ENCODE data around the gene AKNAD1.

The AKNAD1 gene

GRCh38 chr1:108830119-108831008 lies 26.5 kb downstream of the AKNAD1 start:
- no peak for DNase-seq

GRCh38 chr1:108829498-108829916 lies 27.4 kb downstream of the AKNAD1 start:
- no peak for DNase-seq

- no peak for DNase-seq
Observed at GRCh38 chr1:108828074-108828961, 28.6 kb downstream of the AKNAD1 start.

- no peak for DNase-seq
Observed at GRCh38 chr1:108826081-108826635, 30.7 kb downstream of the AKNAD1 start.

GRCh38 chr1:108824051-108824450 lies 32.8 kb downstream of the AKNAD1 start:
- no peak for DNase-seq

GRCh38 chr1:108823632-108824031 lies 33.3 kb downstream of the AKNAD1 start:
- DNase-seq: no peak

- no peak for DNase-seq
Observed at GRCh38 chr1:108819878-108820277, 37.0 kb downstream of the AKNAD1 start.

- no peak for DNase-seq
Observed at GRCh38 chr1:108817811-108818210, 39.1 kb downstream of the AKNAD1 start.

- no peak for DNase-seq
Observed at GRCh38 chr1:108817016-108817415, 39.9 kb downstream of the AKNAD1 start.

GRCh38 chr1:108816049-108816893 lies 40.6 kb downstream of the AKNAD1 start:
- DNase-seq: no peak

GRCh38 chr1:108815566-108815965 lies 41.3 kb downstream of the AKNAD1 start:
- no peak for DNase-seq

GRCh38 chr1:108814343-108815125 lies 42.4 kb downstream of the AKNAD1 start:
- DNase-seq: no peak

- no peak for DNase-seq
Observed at GRCh38 chr1:108813326-108813725, 43.6 kb downstream of the AKNAD1 start.

- no peak for DNase-seq
Observed at GRCh38 chr1:108811611-108812010, 45.3 kb downstream of the AKNAD1 start.

- no peak for DNase-seq
Observed at GRCh38 chr1:108808438-108808837, 48.5 kb downstream of the AKNAD1 start.

GRCh38 chr1:108803548-108803947 lies 53.3 kb downstream of the AKNAD1 start:
- no peak for DNase-seq

GRCh38 chr1:108801101-108801500 lies 55.8 kb downstream of the AKNAD1 start:
- no peak for DNase-seq

GRCh38 chr1:108799001-108799400 lies 57.9 kb downstream of the AKNAD1 start:
- DNase-seq: no peak

- DNase-seq: no peak
Observed at GRCh38 chr1:108792420-108792819, 64.5 kb downstream of the AKNAD1 start.

GRCh38 chr1:108791790-108792189 lies 65.1 kb downstream of the AKNAD1 start:
- DNase-seq: no peak

- DNase-seq: no peak
Observed at GRCh38 chr1:108785880-108786279, 71.0 kb downstream of the AKNAD1 start.

- DNase-seq: no peak
Observed at GRCh38 chr1:108785264-108785663, 71.6 kb downstream of the AKNAD1 start.
